Fibroblast of skin of left biceps (primary cell): ENCODE data around the gene PIP4P1.
A peak's percentile ranks its signal among the peaks of the same experiment; 100 is the strongest.
"Not testable (repeated sequence)": the region's sequence is repeated elsewhere in the genome, so short reads cannot be mapped to it uniquely, and the experiment has no call there.

Source experiments
- DNase-seq, 2 experiments: peaks; one replicate each; pipeline ENCODE4 v3.0.0-alpha.2; 2013; ENCODE audit warnings: low read depth in 2 of 2

Gene PIP4P1

GRCh38 chr14:20461225-20462141 lies at the start of gene PIP4P1:
PIP4P1 (minus strand) TSS chr14:20461434; CDS start chr14:20461325, 109 bp downstream.
- DNase-seq = peak; percentile 100

GRCh38 chr14:20508367-20508766 lies 47.1 kb upstream of the PIP4P1 start:
- no peak for DNase-seq

- not testable (repeated sequence) for DNase-seq
Observed at GRCh38 chr14:20507537-20507936, 46.3 kb upstream of the PIP4P1 start.

- DNase-seq = not testable (repeated sequence)
Observed at GRCh38 chr14:20506752-20507151, 45.5 kb upstream of the PIP4P1 start.

- DNase-seq = not testable (repeated sequence)
Observed at GRCh38 chr14:20506276-20506675, 45.0 kb upstream of the PIP4P1 start.

GRCh38 chr14:20503898-20504297 lies 42.7 kb upstream of the PIP4P1 start:
- DNase-seq = no peak

DNA sequence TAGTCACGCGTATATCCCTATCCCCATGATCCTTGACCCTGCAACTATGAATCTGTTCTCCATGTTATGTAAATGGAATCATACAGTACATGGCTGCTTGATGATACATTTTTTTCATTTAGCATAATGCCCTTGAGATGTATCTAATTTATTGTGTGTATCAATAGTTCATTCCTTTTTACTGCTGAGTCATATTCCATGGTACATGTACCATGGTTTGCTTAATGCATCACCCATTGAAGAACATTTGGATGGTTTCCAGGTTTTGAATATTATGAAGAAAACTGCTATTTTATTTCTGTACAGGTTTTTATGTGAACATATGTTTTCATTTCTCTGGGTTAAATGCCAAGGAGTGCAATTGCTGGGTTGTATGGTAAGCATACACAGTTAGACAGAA lies 40.1 kb upstream of the PIP4P1 start:
- DNase-seq = no peak

DNA sequence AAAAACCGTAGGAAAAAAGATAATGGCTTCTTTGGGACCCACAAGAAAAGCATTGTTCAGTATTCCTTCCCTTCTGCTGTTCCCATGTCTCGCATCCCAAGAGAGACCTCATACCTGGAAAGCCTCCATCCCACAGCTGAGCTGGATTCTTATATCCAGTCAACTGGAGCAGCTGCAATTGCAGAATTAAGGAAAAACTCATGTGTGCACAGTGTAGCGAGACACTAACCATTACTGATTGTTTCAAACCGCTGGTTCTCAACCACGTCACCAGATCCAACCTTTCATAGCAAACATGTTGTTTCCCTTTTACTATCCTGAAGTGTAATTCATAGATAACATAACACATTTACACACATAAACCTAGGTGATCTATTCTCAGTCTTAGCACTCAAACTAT lies 38.6 kb upstream of the PIP4P1 start:
- DNase-seq = no peak

GRCh38 chr14:20499108-20499507 lies 37.9 kb upstream of the PIP4P1 start:
- DNase-seq = no peak

- no peak for DNase-seq
Observed at GRCh38 chr14:20498622-20499021, 37.4 kb upstream of the PIP4P1 start.

- no peak for DNase-seq
Observed at GRCh38 chr14:20494935-20495766, 33.9 kb upstream of the PIP4P1 start.

GRCh38 chr14:20493634-20494033 lies 32.4 kb upstream of the PIP4P1 start:
- DNase-seq = no peak

GRCh38 chr14:20492486-20492885 lies 31.3 kb upstream of the PIP4P1 start:
- no peak for DNase-seq

- DNase-seq = no peak
Observed at GRCh38 chr14:20490563-20490962, 29.3 kb upstream of the PIP4P1 start.

DNA sequence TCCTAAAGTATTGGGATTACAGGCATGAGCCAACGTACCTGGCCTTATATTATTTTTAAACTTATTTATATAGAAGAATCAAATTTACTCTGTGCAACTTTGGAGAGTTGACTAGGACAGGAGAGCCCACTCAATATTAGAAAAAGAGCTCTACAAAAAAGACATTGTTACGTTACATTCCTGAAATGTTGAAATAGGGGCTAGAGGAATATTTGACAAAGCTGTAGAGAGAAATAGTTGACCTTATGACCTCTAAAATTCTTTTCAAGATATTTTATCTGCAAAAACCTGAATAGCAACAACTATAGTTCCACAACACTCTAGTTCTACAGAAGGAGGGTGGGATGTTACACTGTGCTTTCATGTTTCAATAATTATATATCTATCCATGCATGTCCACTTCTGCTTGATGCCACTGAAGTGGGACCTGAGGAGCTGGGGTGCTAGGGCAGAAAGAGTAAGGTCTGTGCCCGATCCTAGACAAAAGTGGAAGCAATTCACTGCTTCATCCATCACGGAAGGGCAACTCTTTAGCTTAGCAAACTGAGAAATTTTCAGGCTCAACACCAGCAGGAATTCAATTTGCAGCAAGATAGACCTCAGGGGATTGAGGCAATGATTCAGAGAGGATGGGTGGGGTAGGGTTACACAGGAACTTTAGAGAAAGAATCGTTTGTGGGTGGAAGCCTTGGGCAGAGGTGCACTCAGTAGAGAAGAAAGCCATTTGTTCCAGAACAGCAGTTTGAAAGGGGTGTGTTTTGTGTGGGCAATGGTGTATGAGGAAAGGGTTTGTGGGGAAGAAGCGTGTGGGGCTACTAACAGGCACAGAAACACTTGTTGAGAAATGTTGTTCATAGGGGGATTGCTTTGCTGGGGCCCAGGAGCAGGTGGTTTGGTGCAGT lies 28.1 kb upstream of the PIP4P1 start:
- no peak for DNase-seq

DNA sequence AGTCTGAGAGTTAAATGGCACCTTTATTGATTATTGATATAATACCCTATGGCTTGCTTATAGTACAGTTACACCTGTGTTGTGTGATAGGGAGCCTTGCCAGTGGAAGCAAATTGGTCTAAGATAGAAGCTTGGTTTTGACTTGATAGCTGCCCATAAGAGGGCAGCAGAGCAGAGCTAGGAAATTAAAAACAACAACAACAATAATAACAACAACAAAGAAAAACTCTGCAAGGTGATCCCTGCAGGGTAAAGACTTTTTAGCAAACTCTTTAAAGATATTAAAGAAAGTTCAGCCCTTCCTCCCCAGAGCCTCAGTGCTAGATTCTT lies 26.1 kb upstream of the PIP4P1 start:
- no peak for DNase-seq

GRCh38 chr14:20486684-20487395 lies 25.6 kb upstream of the PIP4P1 start:
- no peak for DNase-seq

GRCh38 chr14:20485900-20486299 lies 24.7 kb upstream of the PIP4P1 start:
- DNase-seq = no peak

GRCh38 chr14:20482382-20482781 lies 21.1 kb upstream of the PIP4P1 start:
- no peak for DNase-seq

DNA sequence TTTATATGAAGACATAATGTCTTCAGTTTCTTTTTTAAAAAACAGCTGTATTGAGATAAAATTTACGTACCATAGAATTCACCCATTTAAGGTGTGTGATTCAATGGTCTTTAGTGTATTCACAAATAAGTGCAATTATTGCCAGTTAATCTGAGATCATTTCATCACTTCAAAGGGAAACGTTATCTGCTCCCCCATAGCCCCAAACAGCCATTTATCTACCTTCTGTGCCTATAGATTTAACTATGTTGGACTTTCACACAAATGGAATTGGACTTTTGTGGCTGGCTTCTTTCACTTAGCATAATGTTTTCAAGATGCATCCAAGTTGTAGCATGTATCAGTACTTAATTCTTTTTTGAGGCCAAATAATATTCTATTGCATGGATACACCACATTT lies 17.7 kb upstream of the PIP4P1 start:
- DNase-seq = no peak

GRCh38 chr14:20477211-20477876 lies 16.1 kb upstream of the PIP4P1 start:
- DNase-seq = no peak
